BE2C (cell line): ENCODE measurements around the gene HS3ST3B1.

ENCODE experiments used
- DNase-seq: peaks from one replicate; pipeline ENCODE4 v3.0.0-alpha.2; 2020
- H3K27me3 ChIP-seq: fragments of 250-450 bp; sonication (Bioruptor Pico); 2 replicates; pipeline ENCODE4 v1.5.1; 2020; ENCODE audit warnings: mild to moderate bottlenecking
- H3K36me3 ChIP-seq: fragments of 250-450 bp; sonication (Bioruptor Pico); 2 replicates; pipeline ENCODE4 v1.5.1; 2020; ENCODE audit warnings: mild to moderate bottlenecking
- H3K4me1 ChIP-seq: fragments of 250-450 bp; sonication (Bioruptor Pico); 2 replicates; pipeline ENCODE4 v1.5.1; 2020
- H3K4me3 ChIP-seq: 2 replicates; pipeline ENCODE4 v1.5.1; 2011; ENCODE audit warnings: low read depth, low read length
- H3K9me3 ChIP-seq: fragments of 250-450 bp; sonication (Bioruptor Pico); 2 replicates; pipeline ENCODE4 v1.5.1; 2020
- TF ChIP-seq, protein P1 (sequence below): IDR thresholded peaks from 2 replicates; pipeline ENCODE4 v1.5.1; 2012; ENCODE audit warnings: mild to moderate bottlenecking, low read depth, low read length

Gene HS3ST3B1

DNA sequence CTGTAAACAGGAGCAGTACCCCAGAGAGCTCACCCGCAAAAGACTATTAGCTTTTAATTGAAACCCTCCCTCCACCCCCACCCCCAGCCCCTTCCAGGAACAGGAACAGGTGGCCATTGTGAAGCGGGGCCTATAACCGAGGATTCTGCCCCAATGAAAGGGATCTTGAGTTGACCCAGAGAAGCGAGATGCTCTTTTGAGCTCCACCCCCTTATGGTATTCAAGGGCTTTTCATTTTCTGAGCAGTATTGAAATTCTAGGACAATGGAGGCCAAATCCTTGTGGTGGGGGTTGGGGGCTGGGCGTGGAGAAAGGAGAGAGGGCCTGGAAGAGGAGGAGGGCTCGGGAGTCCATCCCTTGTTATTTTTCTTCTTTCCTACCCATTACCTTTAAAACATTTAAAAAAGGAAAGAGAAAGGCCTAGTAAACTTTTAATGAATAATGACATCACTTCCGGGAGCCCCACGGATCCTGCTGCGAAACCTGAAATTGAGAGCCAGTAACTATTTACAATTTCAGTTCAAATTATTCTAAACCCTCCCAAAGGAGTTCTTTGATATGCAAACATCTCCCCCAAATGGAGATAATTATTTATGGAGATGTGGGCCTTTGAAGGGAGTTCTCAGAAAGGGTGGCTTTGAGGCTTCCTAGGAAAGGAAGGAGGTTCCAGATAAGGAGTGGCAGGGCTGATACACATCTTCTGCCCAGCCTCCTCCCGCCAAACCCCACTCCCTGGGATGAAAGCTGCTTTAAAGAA is 30.5 kb downstream of the HS3ST3B1 start:
- no peak for DNase-seq
- Histone ChIP-seq H3K4me1 (no peaks in the 10 kb centered on the region), H3K36me3 (no peaks in the 10 kb centered on the region), H3K4me3 (no peak overlapping the region), H3K27me3 (no peaks in the 10 kb centered on the region), H3K9me3 (no peaks in the 10 kb centered on the region)
- TF ChIP-seq, protein P1, sequence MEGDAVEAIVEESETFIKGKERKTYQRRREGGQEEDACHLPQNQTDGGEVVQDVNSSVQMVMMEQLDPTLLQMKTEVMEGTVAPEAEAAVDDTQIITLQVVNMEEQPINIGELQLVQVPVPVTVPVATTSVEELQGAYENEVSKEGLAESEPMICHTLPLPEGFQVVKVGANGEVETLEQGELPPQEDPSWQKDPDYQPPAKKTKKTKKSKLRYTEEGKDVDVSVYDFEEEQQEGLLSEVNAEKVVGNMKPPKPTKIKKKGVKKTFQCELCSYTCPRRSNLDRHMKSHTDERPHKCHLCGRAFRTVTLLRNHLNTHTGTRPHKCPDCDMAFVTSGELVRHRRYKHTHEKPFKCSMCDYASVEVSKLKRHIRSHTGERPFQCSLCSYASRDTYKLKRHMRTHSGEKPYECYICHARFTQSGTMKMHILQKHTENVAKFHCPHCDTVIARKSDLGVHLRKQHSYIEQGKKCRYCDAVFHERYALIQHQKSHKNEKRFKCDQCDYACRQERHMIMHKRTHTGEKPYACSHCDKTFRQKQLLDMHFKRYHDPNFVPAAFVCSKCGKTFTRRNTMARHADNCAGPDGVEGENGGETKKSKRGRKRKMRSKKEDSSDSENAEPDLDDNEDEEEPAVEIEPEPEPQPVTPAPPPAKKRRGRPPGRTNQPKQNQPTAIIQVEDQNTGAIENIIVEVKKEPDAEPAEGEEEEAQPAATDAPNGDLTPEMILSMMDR, result no peak

DNA sequence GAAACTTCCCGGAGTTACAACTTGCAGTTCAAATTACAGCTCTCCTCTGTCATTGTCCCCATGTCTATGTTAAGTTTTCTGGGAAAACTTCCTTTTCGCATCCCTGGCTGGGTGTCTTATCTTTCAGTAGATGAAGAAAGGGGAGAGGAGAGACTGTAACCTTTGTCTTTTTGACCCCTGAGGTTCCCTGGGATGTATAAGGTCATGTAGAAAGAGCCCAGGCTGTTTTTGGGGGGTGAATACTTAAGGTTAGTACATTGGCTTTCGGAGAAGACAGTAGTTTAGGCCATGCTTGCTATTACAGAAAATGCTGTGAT is 31.1 kb downstream of the HS3ST3B1 start:
- Histone ChIP-seq H3K4me1 (no peaks in the 10 kb centered on the region), H3K27me3 (no peaks in the 10 kb centered on the region), H3K9me3 (no peaks in the 10 kb centered on the region), H3K4me3 (no peak overlapping the region), H3K36me3 (no peaks in the 10 kb centered on the region)
- TF ChIP-seq, protein P1, result no peak
- no peak for DNase-seq

- Histone ChIP-seq H3K4me3 (no peak overlapping the region), H3K4me1 (no peaks in the 10 kb centered on the region), H3K9me3 (no peaks in the 10 kb centered on the region), H3K27me3 (no peaks in the 10 kb centered on the region), H3K36me3 (no peaks in the 10 kb centered on the region)
- no peak for DNase-seq
- TF ChIP-seq, protein P1, result no peak
Measured at GRCh38 chr17:14332331-14332730, 31.4 kb downstream of the HS3ST3B1 start.

DNA sequence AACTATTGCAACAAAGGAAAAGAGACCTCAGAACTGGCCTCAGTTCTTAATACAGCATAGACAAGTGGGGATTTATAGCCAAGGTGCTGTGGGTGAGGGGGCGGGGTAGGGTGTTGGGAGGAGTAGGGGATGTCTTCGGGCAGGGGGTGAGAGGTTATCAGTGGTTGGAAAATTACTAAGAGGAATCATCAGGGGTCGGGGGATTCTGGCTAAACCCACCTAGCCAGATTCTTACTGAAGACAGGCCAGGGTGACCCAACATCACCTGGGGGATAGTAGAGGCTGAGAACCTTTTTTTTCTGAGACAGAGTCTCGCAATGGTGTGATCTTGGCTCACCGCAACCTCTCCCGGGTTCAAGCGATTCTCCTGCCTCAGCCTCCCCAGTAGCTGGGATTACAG is 32.6 kb downstream of the HS3ST3B1 start:
- Histone ChIP-seq H3K4me3 (no peak overlapping the region), H3K27me3 (no peaks in the 10 kb centered on the region), H3K36me3 (no peaks in the 10 kb centered on the region), H3K9me3 (no peaks in the 10 kb centered on the region), H3K4me1 (no peaks in the 10 kb centered on the region)
- no peak for DNase-seq
- TF ChIP-seq, protein P1, result no peak

- Histone ChIP-seq H3K9me3 (no peaks in the 10 kb centered on the region), H3K4me3 (no peak overlapping the region), H3K4me1 (no peaks in the 10 kb centered on the region), H3K27me3 (no peaks in the 10 kb centered on the region), H3K36me3 (no peaks in the 10 kb centered on the region)
- DNase-seq, result no peak
- TF ChIP-seq, protein P1, result no peak
Measured at GRCh38 chr17:14334276-14334840, 33.5 kb downstream of the HS3ST3B1 start.

DNA sequence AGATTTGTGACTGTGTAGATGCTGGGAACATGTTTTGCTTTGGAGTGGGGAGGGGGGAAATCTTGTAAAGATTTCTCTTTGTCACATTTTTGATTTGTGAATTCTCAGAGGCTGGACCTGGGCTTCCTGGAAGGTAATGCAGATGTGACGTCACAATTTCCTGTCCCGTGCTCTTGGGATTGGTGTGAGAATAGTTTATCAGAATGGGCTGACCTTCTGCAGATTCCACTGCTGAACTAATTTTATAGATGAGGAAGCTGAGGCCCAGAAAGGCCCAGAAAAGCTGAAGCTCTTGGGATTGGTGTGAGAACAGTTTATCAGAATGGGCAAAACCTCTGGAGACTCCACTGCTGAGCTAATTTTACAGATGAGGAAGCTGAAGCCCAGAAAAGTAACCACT is 34.0 kb downstream of the HS3ST3B1 start:
- Histone ChIP-seq H3K9me3 (no peaks in the 10 kb centered on the region), H3K4me1 (no peaks in the 10 kb centered on the region), H3K4me3 (no peak overlapping the region), H3K36me3 (no peaks in the 10 kb centered on the region), H3K27me3 (no peaks in the 10 kb centered on the region)
- TF ChIP-seq, protein P1, result no peak
- DNase-seq, result no peak
